ENCODE measurements around the gene BOK.

The BOK gene

DNA sequence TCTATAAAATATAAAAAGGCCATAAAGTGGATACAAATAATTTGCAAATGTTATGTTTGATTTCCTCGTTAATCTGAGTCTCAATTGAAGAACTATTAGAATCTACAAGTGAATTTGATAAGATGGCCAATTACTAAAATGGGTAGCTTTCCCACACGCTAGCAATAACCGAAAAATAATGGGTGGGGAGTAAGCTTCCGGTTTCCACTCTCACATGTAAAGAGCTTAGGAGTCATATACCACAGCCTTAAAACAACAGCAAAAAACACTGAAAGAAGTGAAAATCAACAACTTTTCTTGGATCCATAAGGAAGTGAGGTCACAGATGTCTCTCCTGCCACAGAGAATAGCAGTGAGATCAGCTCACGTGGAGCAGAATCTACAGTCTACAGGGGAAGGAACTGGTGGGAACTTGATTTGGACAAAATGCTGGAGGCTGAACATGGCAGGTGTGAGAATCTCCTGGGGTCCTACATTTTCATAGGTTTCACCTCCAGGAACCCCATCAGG is 59.8 kb downstream of the BOK start:
- TF ChIP-seq, protein P1, sequence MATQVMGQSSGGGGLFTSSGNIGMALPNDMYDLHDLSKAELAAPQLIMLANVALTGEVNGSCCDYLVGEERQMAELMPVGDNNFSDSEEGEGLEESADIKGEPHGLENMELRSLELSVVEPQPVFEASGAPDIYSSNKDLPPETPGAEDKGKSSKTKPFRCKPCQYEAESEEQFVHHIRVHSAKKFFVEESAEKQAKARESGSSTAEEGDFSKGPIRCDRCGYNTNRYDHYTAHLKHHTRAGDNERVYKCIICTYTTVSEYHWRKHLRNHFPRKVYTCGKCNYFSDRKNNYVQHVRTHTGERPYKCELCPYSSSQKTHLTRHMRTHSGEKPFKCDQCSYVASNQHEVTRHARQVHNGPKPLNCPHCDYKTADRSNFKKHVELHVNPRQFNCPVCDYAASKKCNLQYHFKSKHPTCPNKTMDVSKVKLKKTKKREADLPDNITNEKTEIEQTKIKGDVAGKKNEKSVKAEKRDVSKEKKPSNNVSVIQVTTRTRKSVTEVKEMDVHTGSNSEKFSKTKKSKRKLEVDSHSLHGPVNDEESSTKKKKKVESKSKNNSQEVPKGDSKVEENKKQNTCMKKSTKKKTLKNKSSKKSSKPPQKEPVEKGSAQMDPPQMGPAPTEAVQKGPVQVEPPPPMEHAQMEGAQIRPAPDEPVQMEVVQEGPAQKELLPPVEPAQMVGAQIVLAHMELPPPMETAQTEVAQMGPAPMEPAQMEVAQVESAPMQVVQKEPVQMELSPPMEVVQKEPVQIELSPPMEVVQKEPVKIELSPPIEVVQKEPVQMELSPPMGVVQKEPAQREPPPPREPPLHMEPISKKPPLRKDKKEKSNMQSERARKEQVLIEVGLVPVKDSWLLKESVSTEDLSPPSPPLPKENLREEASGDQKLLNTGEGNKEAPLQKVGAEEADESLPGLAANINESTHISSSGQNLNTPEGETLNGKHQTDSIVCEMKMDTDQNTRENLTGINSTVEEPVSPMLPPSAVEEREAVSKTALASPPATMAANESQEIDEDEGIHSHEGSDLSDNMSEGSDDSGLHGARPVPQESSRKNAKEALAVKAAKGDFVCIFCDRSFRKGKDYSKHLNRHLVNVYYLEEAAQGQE (IDR thresholded peaks at IDR 0.05; ENCODE audit: insufficient read depth in 1 of 2, low read depth in 2 of 2, low read length in 2 of 2), result no peak
- TF ChIP-seq TAF1 (IDR thresholded peaks at IDR 0.05; ENCODE audit: borderline replicate concordance, insufficient read depth, low read length) (no peak), SIN3A (IDR thresholded peaks at IDR 0.05; ENCODE audit: borderline replicate concordance, insufficient read depth, low read length) (no peak), FOXP2 (optimal IDR thresholded peaks at IDR 0.05; ENCODE audit: borderline replicate concordance, extremely low read depth, extremely low read length, insufficient read depth) (no peak), POLR2AphosphoS5 (IDR thresholded peaks at IDR 0.05; ENCODE audit: low read depth, low read length) (no peak)

DNA sequence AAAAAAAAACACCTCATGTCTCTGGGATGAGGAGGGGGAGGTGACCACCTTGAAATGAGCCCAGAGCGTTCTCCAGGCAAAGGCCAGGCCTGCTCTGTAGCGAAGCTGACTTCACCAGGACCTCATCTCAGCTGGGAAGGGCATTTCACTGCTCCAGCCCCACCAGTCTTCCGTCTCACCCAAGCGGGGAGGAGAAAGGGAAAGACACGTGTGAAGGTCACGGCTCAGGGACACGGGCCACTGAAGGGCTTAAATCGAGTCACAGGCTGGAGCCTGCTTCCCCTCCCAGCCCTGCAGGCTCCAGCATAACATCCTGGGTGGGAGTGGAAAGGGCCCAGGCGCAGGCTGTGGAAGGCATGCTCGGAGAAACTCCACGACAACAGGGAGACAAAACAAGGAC is 60.3 kb downstream of the BOK start:
- TF ChIP-seq SIN3A (IDR thresholded peaks at IDR 0.05; ENCODE audit: borderline replicate concordance, insufficient read depth, low read length) (no peak), FOXP2 (optimal IDR thresholded peaks at IDR 0.05; ENCODE audit: borderline replicate concordance, extremely low read depth, extremely low read length, insufficient read depth) (no peak), TAF1 (IDR thresholded peaks at IDR 0.05; ENCODE audit: borderline replicate concordance, insufficient read depth, low read length) (no peak), POLR2AphosphoS5 (IDR thresholded peaks at IDR 0.05; ENCODE audit: low read depth, low read length) (no peak)
- TF ChIP-seq, protein P1 (IDR thresholded peaks at IDR 0.05; ENCODE audit: insufficient read depth in 1 of 2, low read depth in 2 of 2, low read length in 2 of 2), result no peak

DNA sequence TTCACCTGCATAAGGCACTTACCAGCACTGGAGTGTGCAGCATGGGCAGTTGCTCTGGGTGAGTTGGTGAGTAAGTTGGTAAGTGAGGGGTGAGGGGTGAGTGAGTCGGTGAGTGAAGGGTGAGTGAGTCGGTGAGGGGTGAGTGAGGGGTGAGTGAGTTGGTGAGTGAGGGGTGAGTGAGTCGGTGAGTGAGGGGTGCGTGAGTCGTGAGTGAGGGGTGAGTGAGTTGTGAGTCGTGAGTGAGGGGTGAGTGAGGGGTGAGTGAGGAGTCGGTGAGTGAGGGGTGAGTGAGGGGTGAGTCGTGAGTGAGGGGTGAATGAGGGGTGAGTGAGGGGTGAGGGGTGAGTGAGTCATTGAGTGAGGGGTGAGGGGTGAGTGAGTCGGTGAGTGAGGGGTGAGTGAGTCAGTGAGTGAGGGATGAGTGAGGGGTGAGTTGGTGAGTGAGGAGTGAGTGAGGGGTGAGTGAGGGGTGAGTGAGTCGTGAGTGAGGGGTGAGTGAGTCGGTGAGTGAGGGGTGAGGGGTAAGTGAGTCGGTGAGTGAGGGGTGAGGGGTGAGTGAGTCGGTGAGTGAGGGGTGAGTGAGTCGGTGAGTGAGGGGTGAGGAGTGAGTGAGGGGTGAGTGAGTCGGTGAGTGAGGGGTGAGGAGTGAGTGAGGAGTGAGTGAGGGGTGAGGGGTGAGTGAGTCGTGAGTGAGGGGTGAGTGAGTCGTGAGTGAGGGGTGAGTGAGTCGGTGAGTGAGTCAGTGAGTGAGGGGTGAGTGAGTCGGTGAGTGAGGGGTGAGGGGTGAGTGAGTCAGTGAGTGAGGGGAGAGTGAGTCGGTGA is 61.3 kb downstream of the BOK start:
- TF ChIP-seq FOXP2 (optimal IDR thresholded peaks at IDR 0.05; ENCODE audit: borderline replicate concordance, extremely low read depth, extremely low read length, insufficient read depth) (no peak), POLR2AphosphoS5 (IDR thresholded peaks at IDR 0.05; ENCODE audit: low read depth, low read length) (no peak), SIN3A (IDR thresholded peaks at IDR 0.05; ENCODE audit: borderline replicate concordance, insufficient read depth, low read length) (no peak), TAF1 (IDR thresholded peaks at IDR 0.05; ENCODE audit: borderline replicate concordance, insufficient read depth, low read length) (no peak)
- TF ChIP-seq, protein P1 (IDR thresholded peaks at IDR 0.05; ENCODE audit: insufficient read depth in 1 of 2, low read depth in 2 of 2, low read length in 2 of 2), result no peak

DNA sequence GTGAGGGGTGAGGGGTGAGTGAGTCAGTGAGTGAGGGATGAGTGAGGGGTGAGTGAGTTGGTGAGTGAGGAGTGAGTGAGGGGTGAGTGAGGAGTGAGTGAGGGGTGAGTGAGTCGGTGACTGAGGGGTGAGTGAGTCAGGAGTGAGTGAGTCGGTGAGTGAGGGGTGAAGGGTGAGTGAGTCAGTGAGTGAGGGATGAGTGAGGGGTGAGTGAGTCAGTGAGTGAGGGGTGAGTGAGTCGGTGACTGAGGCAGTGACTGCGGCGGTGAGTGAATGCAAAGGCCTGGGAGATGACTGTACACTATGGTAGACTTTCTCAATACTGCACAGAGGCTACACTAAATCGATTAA is 61.8 kb downstream of the BOK start:
- TF ChIP-seq TAF1 (IDR thresholded peaks at IDR 0.05; ENCODE audit: borderline replicate concordance, insufficient read depth, low read length) (no peak), FOXP2 (optimal IDR thresholded peaks at IDR 0.05; ENCODE audit: borderline replicate concordance, extremely low read depth, extremely low read length, insufficient read depth) (no peak)
